ENCODE results near the gene CNIH4.
"Not testable (repeated sequence)": the region's sequence is repeated elsewhere in the genome, so short reads cannot be mapped to it uniquely, and the experiment has no call there.

Gene CNIH4

GRCh38 chr1:224393294-224393693 is 36.6 kb downstream of the CNIH4 start:
- H3K4me3 ChIP-seq (ENCODE audit: low read depth, low read length) = no peak overlapping the region

DNA sequence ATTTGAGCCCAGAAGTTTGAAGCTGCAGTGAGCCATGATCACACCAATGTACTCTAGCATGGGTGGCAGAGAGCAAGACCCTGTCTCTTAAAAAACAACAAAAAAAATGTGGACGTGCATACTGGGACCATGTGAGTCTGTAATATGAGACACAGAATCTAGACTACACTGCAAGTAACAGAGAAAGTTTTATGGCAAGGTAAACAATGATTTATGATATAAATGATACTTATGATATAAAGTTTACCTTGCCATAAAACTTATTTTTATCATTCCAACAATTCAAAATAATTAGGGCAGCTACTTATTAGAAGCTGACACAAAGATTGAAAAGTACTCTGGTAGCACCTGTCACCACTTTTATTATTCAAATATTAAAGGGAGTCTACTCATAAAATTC is 43.2 kb downstream of the CNIH4 start:
- no peak overlapping the region for H3K4me3 ChIP-seq (ENCODE audit: low read depth, low read length)

DNA sequence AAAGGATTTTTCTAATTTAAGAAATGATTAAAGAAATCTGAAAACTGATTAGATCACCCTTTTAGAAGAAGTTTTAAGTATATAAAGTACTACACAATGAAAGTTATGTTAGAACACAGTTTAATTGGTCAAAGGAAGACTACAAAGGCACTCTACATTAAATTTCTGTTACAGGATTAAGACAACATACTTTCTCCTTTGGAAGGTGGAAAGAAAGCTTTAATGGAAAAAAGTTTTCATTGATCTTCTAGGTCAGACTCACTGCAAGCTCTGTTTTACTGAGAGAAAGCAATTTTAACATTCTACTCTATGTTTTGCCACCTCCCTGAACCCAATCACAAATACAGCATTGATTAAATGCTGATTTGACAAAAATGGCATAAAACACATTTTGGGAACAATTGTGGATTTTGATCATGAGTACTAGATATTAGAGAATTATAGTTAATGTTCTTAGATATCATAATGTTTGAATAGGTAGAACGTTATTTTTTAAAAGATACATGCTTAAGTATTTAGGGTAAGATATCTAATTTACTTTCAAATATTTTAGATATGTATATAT is 45.9 kb downstream of the CNIH4 start:
- H3K4me3 ChIP-seq (ENCODE audit: low read depth, low read length) = no peak overlapping the region

DNA sequence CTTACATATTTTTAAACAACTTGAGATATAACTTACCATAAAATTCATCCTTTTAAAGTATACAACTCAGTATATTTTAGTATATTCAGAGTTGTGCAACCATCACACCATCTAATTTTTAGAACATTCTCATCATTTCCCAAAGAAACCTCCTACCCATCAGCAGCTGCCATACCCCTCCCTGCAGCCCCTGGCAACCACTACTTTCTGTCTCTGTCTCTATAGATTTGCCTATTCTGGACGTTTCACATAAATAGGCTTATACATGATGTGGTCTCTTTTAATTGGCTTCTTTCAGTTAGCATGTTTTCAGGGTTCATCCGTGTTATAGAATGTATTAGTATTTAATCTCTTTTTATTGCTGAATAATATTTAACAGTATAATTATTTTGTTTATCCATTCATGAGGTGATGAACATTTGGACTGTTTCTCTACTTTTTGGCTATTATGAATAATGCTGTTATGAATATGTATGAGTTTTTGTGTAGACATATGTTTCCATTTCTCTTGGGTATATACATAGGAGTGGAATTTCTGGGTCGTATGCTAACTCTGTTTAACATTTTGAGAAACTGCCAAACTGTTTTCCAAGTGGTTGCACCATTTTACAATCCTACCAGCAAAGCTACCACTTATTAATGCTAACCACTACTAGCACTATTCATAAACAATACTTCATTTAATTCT is 48.4 kb downstream of the CNIH4 start:
- no peak overlapping the region for H3K4me3 ChIP-seq (ENCODE audit: low read depth, low read length)

DNA sequence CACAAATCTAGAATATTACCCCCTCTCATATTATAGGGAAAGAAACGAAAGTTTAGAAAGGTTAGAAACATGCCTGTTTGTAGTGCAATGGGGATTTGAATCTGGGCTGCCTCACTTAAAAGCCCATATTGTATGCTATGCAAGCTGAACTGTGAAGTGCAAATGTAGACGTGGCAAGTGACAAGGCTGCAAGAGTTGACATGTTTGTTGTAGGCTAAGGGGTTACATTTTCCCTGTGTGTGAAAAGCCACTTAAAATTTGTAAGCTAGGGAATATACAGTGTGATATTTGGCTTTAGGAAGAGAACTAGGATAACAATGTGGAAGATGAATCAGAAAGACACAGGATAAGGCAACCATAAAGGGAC is 48.9 kb downstream of the CNIH4 start:
- H3K4me3 ChIP-seq (ENCODE audit: low read depth, low read length) = no peak overlapping the region

DNA sequence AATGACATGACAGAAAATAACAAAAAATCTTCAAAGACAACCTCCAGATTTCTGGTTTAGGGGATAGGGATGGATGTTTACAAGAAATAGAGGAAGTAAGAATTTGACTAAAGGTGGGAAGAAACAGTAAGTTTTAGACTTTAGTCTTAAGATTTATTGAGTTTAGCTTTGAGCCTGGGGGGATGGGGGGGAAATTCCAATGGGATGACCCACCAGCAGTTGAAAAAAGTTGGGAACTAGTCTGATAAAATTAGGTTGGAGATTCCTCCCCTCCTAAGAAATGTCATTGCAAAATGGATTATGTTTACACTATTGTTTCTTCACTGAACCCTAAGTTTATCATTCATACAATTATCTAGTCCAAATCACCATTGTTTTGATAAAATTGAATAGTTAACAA is 49.5 kb downstream of the CNIH4 start:
- H3K4me3 ChIP-seq (ENCODE audit: low read depth, low read length) = no peak overlapping the region

GRCh38 chr1:224407571-224408293 is 51.1 kb downstream of the CNIH4 start:
- H3K4me3 ChIP-seq (ENCODE audit: low read depth, low read length) = no peak overlapping the region

DNA sequence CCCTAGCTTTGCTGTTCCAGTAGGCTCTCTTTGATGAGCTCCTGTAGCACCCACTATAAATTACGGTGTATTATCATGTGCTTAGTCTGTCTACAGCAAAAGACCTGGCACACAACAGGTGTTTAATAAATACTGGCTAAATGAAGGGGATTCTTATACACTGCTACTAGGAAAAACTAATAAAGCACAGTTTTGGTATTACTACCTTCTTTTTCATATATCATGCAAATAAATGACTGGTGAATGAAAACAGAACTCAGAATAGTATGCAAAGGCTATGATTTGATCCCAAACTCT is 51.6 kb downstream of the CNIH4 start:
- no peak overlapping the region for H3K4me3 ChIP-seq (ENCODE audit: low read depth, low read length)

- no peak overlapping the region for H3K4me3 ChIP-seq (ENCODE audit: low read depth, low read length)
Observed at GRCh38 chr1:224411766-224412165, 55.1 kb downstream of the CNIH4 start.

DNA sequence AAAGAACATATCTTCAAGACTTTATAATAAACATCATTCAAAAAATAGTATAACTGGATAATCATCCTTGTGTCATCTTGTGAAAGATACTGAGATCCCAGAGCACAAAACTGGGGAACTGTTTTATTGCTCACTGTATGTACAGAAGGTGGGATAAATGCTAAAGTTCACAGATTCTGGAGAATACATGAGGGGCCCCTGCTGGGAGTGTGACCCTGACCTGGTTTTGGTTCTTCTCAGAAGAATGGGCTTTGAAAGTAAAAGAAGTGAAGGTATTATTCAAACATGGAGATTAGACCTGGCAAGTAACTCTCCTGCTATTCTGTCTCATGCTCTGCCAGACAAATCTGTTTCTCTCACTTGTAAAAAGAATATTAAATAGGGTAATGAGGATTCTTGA is 63.4 kb downstream of the CNIH4 start:
- no peak overlapping the region for H3K4me3 ChIP-seq (ENCODE audit: low read depth, low read length)

GRCh38 chr1:224425279-224425884 is 68.7 kb downstream of the CNIH4 start:
- no peak overlapping the region for H3K4me3 ChIP-seq (ENCODE audit: low read depth, low read length)

DNA sequence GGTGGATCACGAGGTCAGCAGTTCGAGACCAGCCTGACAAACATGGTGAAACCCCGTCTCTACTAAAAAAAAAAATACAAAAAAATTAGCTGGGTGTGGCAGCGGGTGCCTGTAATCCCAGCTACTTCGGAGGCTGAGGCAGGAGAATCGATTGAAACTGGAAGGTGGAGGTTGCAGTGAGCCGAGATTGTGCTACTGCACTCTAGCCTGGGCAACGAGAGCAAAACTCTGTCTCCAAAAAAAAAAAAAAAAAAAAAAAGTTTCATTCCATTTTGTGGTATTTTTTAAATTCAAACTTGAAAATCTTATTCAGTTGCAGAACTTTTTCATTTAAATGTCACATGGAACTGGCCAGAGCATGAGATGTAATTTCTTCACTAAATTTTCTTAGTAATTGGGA is 70.2 kb downstream of the CNIH4 start:
- not testable (repeated sequence) for H3K4me3 ChIP-seq (ENCODE audit: low read depth, low read length)

- H3K4me3 ChIP-seq (ENCODE audit: low read depth, low read length) = no peak overlapping the region
Observed at GRCh38 chr1:224427346-224427745, 70.7 kb downstream of the CNIH4 start.

DNA sequence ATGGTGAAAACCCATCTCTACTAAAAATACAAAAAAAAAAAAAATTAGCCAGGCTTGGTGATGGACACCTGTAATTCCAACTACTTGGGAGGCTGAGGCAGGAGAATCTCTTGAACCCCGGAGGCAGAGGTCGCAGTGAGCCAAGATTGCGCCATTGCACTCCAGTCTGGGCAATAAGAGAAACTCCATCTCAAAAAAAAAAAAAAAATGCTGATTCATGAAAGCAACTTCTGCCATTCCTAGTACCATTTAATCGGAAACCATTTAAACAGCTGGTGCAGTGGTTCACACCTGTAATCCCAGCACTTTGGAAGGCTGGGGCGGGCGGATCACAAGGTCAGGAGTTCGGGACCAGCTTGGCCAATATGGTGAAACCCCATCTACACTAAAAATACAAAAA is 72.0 kb downstream of the CNIH4 start:
- not testable (repeated sequence) for H3K4me3 ChIP-seq (ENCODE audit: low read depth, low read length)
